ENCODE data around the gene CASP12.

GRCh38 chr11:104928811-104929210 is 30.6 kb upstream of the CASP12 start:
- no peak for TF ChIP-seq CTCF (conservative IDR thresholded peaks at IDR 0.05; ENCODE audit: low read depth, low read length)
- TF ChIP-seq EZH2 (IDR thresholded peaks at IDR 0.05; ENCODE audit: borderline replicate concordance, low read depth, low read length, poor library complexity, severe bottlenecking), result no peak
